ENCODE data around the gene DCTPP1.
A peak's percentile ranks its signal among the peaks of the same experiment; 100 is the strongest.
"Not testable (repeated sequence)": the region's sequence is repeated elsewhere in the genome, so short reads cannot be mapped to it uniquely, and the experiment has no call there.

The DCTPP1 gene

GRCh38 chr16:30413112-30413806, 16.6 kb downstream of the DCTPP1 start:
- no peak for DNase-seq (ENCODE audit: low spot score)

GRCh38 chr16:30409125-30410060, 20.4 kb downstream of the DCTPP1 start:
- peak; percentile 96 for DNase-seq (ENCODE audit: low spot score)

DNA sequence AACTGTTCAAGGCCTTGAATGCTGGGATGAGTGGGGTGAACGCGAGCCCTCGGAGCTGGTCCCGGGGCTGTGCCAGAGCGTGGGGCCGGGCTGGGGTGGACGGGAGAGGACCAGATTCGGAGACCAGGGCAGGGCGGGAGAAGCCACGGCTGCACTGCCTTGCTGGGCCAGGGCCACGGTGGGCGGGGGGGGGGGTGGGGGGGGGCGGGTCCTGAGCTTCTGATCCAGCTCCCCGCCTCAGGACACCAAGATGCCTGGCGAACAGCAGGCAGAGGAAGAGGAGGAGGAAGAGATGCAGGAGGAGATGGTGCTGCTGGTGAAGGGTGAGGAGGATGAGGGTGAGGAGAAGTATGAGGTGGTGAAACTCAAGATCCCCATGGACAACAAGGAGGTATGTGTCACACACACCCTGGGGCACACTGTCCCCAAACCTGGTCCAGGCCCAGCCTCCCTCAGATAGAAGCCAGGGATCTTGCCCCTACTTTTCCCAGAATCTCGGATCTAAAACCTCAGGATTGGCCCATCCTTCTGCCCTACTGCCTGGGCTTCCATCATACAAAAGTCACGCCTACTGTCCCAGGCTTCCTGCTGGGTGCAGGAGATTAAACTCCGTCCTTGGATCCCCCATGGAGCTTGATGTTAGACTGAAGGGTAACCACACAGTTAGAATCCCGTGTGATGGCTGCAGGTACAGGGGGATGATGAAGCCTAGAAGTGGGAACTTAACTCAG, 21.9 kb downstream of the DCTPP1 start:
- peak; percentile 27 for DNase-seq (ENCODE audit: low spot score)

- peak; percentile 92 for DNase-seq (ENCODE audit: low spot score)
These were observed 22.6 kb downstream of the DCTPP1 start, which contains the start of gene ZNF771 for GRCh38 chr16:30407102-30407803. ZNF771 (plus strand) TSS chr16:30407606; CDS start chr16:30408054, 448 bp downstream.

GRCh38 chr16:30406795-30407101, 23.1 kb downstream of the DCTPP1 start:
- DNase-seq (ENCODE audit: low spot score): no peak

DNA sequence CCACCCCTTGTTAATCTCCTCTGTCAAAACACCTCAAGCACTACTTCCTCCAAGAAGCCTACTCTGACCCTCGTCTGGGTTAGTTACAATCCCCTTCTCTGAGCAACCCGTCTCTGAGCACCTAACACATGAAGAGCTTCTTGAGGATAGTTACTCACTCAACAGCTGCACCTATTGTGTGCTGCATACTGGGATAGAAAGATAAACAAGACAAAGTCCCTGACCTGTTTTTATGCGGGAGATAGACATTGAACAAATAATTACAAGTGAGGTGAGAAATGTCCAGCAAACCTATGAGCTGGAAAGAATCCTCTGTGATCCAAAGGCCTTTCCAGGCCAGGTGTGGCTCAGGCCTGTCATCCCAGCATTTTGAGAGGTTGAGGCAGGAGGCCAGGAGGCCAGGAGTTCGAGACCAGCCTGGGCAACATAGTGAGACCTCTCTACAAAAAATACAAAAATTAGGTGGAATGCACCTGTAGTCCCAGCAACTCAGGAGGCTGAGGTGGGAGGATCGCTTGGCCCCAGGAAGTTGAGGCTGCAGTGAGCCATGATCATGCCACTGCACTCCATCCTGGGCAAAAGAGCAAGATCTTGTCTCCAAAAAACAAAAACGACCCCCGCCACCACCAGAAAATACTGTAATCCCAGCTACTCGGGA, 27.9 kb downstream of the DCTPP1 start:
- DNase-seq (ENCODE audit: low spot score): no peak

DNA sequence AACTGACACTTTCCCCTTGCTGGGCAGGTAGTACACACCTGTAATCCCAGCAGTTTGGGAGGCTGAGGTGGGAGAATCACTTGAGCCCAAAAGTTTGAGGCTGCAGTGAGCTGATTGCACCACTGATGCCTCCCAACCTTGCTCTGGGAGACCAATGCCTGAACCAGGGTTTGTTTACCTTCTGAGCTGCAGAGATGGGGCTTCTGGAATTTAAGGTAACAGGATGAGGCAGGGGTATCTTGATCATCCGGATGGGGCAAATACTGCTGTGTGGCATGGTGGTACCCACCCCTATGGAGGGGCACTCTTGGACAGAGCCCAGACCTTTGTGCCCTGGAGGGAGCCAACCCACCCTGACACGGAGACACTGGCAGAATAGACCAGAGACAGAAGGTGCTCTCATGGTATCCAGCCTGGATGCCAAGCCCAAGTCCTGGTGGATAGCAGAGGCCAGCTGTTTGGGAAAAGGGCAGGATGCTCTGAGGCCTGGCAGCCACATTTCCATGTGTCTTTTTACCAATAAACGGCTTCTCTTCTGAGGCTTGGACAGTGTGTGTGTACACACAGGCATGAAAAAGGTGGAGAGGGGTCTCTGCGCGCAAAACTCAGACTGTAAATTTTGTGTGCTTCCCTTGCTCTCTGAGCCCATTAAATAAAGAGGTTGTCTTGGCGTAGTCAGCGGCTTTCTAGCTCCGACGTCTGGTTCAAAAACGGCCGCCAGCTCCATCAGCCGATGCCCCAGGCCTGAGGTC, 30.2 kb downstream of the DCTPP1 start:
- DNase-seq (ENCODE audit: low spot score): no peak

DNA sequence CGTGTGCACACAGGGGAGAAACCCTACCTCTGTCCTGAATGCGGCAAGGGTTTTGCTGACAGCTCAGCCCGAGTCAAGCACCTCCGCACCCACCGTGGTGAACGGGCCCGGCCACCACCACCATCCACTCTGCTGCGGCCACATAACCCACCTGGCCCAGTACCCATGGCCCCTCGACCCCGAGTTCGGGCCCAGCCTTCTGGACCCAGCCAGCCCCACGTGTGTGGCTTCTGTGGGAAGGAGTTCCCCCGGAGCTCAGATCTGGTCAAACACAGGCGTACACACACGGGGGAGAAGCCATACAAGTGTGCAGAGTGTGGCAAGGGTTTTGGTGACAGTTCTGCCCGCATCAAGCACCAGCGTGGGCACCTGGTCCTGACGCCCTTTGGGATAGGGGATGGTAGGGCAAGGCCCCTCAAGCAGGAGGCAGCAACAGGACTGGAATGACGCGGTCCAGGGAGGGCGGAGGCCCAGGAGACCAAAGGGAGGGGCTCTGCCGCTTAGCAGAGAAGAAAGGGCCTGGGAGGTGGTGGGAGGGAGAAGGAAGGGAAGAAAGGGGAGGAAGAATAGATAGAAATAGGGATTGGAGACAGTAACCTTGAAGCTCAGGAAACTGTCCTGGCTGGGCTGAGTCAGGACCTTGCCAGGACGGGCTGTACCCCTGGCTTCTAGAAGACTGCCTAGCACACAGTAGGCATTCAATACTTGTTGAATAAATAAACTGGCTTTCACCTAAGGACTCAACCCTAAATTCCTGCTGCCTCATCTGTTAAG, 31.0 kb downstream of the DCTPP1 start:
- no peak for DNase-seq (ENCODE audit: low spot score)

GRCh38 chr16:30397776-30398660, 31.8 kb downstream of the DCTPP1 start:
- no peak for DNase-seq (ENCODE audit: low spot score)

DNA sequence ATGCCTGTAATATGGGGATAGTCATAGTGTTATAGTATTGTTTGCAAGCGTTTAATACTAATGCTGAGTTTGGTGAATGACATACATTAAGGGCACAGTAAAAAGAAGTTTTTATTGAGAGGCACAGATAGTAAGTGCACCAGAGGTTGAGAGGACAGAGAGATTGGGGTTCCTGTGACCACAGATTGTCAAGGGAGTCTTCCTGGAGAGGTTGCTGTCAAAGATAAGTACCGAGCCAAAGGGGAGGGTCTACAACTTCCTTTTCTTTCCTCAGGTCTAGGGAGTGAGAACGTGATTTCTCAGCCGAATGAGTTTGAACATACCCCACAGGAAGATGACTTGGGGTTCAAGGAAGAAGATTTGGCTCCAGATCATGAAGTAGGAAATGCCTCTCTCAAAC, 32.8 kb downstream of the DCTPP1 start:
- DNase-seq (ENCODE audit: low spot score): no peak

GRCh38 chr16:30396627-30397026, 33.2 kb downstream of the DCTPP1 start:
- not testable (repeated sequence) for DNase-seq (ENCODE audit: low spot score)

DNA sequence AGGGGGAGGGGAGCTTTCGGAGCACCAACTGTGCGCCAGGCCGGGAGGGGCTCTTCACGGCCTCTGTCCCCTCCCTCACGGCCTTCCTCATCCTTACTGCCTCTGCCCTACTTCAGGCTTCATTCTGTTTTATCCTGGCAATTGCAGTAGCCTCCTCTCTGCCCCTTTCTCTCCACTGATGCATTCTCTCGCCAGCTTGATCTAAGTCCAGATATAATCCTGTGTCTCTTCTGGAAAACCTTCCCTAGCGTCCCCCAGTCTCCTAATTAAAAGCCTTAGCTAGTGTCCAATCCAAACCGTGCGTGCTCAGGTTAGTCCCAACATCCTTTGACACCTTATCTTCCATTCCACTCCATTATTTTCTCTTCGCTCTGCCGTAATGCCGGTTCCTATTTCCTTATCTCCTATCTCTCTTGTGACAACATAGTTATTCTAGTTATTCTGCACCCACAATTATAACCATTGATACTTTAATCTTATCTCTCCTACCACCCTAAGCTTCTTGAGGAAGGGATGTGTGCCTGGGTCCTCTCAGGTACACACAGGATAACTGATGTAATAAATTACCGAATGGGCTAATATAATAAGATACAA, 33.7 kb downstream of the DCTPP1 start:
- DNase-seq (ENCODE audit: low spot score): no peak

DNA sequence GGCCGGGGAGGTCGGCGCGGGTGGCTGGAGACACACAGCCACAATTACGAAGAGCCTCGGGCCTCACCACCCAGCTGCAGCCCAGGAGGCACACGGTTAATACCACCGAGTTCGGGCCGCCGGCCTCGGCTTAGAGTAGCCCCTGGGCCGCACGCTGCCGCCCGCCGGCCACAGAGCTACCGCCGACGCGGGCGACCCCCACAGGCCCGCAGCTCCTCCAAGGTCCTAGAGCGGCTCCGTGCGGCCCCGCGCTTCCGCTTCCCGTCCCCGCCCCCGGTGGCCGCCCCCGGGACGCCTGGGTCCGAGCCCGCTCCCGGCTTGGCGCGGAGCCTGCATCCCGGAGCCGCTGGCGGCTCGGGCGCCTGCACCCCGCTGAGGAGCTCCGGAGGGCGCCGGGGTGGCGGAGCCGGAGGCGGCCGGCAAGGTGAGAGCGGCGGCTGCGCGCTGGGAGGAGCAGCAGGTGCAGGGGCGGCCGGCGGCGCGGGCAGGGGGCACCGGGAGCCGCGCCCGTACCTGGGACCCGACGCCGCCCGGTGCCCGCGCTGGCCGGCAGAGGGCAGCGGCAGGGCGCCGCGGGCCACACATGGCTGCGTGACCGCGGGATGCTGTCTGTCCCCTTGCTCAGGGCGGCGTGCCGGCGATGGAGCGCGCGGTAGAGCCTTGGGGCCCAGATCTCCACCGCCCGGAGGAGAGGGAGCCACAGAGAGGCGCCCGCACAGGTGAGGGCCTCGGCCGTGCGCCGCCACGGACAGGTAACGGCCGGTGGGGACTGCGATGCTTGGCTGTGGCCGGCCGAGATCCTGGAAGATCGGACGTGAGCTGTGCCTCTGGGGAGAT, 34.5 kb downstream of the DCTPP1 start, which contains the start of gene ZNF48:
Gene ZNF48 (plus strand): TSS at position 266 of the 837 bp plus-strand sequence. CDS start 375 bp downstream, at position 641.
- peak; percentile 67 for DNase-seq (ENCODE audit: low spot score)

DNA sequence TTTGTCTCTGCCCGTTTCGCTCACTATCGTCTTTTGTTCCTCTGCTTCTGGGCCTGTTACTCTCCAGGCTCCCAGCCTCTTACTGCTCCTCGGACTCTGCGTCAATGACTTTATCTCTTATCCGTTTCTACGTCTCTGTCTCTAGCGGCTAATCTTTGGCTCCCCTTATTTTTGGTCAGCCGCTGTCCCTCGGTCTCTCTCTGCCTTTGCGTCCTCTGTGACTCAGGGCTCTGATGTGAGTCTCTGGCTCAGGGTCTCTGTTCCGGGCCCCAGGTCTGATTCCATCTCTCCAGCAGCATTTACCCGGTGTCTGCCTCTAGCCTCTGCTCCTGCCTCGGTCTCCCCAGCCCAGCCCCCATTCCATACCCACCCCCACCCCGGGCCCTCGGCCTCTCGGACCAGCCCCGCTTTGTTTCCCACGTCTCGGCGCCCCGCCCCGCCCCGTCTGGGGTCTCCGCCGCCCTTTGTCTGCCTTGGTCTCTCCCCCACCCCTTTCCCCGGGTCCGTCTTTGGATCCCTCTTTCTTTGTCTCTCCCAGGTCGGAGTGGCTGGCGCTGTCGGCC, 35.2 kb downstream of the DCTPP1 start:
- DNase-seq (ENCODE audit: low spot score): no peak

DNA sequence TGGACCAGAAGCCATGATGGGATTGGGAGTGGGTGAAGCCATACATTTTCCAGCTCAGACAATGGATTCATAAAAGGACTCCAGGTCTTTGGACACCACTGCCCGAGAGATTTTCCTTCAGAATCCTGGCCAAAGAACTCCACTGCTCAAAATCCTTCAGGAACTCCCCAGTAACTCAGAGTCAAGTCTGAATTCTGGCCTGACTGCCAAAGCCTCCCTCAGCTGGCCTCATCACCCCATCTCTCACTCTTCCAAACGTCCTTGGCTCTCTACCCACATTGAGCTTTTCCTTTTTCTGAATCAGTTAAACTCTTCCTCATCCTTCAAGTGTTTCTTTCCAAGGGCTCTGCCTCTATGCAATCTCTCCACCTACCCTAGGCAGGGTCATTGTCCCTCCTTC, 46.3 kb downstream of the DCTPP1 start:
- no peak for DNase-seq (ENCODE audit: low spot score)

GRCh38 chr16:30382111-30382881, 47.5 kb downstream of the DCTPP1 start, which contains the start of gene SEPTIN1:
SEPTIN1 (minus strand) TSS chr16:30382561; CDS start chr16:30382542, 19 bp downstream.
- peak; percentile 81 for DNase-seq (ENCODE audit: low spot score)
